HG02759 (cell line): ENCODE measurements around the gene ALKBH3.

Experiments
- ATAC-seq: cut with Tn5 transposase; IDR thresholded peaks from one replicate; pipeline ENCODE4 v1.9.1; 2021; ENCODE audit warnings: mild to moderate bottlenecking, moderate library complexity; ENCODE audit not compliant: unreplicated experiment

ALKBH3 gene

DNA sequence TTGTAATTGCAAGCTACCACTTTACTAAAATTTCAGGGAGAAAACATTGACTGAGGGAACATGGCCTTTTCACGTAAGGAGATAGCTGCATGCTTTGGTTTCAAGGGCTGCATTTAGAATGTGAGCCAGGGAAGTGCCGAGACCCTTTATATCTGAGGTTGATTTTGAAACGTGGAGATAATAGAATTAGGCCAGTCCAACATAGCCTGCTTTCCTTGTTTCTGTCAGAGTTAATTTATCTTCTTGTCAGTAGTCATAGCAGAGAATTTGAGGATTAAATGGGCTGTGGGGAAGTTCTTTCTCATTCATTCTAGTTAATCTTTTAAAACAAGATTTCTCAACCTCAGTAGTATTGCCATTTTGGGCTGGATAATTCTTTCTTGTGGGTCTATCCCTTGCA, 12.2 kb downstream of the ALKBH3 start:
- no peak for ATAC-seq

- no peak for ATAC-seq
Measured at GRCh38 chr11:43894546-43894945, 13.9 kb downstream of the ALKBH3 start.

DNA sequence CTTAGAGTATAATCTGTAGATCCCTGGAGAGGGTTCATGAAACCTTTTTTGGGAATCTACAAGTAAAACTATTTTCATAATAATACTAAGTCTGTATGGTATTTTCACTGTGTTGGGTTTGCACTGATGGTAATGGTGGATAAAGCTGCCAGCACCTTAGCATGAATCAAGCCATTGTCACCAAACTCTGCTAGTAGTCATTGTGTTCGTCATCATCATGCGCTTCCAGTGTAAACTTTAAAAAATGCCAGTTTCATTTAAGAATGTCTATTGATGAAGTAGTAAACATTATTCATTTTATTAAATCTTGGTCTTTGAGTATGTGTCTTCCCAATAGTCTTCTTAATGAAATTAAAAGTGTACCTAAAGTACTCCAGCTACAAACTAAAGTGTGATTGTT, 15.0 kb downstream of the ALKBH3 start:
- ATAC-seq = no peak

DNA sequence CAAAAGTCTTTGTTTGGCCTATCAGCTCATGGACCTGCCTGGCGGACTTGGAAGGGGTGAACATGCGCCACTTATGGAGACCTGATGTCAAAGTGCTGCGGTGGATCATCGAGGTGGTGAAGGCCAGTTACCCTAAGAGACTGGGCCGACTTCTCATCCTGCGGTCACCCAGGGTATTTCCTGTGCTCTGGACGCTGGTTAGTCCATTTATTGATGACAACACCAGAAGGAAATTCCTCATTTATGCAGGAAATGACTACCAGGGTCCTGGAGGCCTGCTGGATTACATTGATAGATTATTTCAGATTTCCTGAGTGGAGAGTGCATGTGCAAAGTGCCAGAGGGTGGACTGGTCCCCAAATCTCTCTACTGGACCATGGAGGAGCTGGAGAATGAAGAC, 17.9 kb downstream of the ALKBH3 start:
- no peak for ATAC-seq

- no peak for ATAC-seq
Measured at GRCh38 chr11:43899094-43899493, 18.5 kb downstream of the ALKBH3 start.

DNA sequence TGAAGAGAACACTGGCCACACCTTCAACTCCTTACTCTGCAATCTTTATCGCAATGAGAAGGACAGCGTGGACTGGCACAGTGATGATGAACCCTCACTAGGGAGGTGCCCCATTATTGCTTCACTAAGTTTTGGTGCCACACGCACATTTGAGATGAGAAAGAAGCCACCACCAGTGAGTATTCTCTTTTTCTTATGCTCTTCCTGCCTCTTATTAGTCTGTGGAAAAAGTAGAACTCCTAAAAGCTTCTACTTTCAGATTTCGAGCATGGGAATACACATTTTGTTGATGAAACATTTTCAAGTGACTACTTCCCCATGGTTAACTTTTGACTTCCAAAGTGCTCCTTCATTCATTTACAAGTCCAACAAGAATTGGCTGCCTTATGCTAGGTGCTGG, 20.9 kb downstream of the ALKBH3 start:
- ATAC-seq = no peak

DNA sequence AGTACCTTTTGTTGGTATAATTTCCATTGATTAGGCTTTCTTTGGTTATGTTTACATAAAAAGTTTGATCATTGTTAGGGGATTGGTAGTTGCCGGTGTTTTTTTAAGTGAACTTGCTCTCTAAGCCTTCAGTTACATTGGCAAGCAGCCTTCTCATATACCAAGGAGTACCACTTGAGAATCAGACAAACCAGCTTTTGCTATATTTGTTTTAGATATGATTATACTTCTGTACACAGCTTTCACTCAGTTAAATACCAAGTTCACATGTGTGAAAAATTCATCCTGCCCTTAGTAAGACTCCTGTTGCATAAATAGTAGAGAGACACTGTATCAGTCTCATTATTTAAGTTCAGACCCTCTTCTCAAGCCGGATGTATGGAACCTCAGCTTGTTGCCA, 22.4 kb downstream of the ALKBH3 start:
- ATAC-seq = no peak

DNA sequence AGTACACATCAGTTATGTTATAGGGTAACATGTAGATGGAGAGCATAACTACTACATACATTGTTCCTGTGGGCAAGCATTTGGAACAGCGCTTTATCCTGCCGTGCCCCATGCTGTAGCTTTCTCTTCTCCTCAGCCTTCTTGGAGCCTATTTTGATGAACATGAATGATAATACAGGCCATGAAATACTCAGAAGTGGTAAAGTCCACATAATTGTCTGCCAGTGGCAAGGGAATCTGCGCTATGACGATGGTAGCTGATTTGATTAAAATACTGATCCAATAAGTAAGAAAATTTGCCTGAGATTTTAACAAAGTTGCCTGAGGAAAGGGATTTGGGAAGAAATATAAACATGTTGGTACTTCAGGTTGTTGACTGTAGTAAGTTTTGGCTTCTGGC, 23.3 kb downstream of the ALKBH3 start:
- ATAC-seq = no peak

- ATAC-seq = no peak
Measured at GRCh38 chr11:43904742-43905535, 24.3 kb downstream of the ALKBH3 start.

- ATAC-seq = no peak
Measured at GRCh38 chr11:43905813-43906241, 25.2 kb downstream of the ALKBH3 start.

DNA sequence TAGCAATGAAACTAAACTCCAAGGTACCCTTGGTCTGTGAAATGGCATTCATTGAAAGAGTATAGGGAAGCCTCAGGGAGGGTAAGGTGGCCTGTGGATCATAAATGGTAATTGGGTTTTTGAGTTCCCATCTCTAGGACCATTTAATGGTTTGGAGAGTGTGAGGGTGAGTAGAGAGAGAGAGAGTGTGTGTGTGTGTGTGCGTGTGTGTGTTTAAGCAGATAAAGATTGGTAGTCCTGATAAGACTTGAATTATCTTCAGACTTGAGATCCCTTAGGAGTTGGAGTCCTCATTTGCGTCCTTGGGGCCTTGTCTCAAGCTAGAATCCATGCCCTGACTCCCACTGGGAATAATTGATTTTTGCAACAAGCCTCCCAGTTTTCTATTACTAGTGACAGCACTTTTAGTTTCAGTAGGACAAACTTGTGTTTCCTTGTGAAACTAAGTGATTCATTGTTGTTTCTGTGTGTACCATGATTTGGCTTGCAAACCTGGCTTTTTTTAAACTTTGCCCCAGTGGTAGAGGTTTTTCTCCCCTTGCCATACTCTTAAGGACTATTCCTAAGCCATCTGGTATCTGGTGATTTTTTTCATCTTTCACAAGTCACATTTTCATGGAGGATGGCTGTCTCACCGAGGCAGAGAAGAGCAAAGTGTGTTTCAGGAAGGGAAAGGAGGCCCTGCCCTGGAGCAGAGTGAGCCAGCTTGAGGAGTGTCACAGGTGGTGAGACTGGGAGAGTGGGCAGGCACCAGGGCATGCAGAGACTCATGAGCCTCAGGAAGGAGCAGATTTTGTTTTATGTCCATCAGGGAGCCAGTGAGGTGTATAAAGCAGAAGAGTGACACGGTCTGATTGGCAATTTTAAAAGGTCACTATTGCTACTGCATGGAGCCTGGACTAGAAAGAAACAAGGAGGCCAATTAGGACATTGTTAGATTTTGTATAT, 26.7 kb downstream of the ALKBH3 start:
- peak; percentile 66 for ATAC-seq

- no peak for ATAC-seq
Measured at GRCh38 chr11:43908191-43908590, 27.6 kb downstream of the ALKBH3 start.

GRCh38 chr11:43908683-43909082, 28.1 kb downstream of the ALKBH3 start:
- ATAC-seq = no peak

DNA sequence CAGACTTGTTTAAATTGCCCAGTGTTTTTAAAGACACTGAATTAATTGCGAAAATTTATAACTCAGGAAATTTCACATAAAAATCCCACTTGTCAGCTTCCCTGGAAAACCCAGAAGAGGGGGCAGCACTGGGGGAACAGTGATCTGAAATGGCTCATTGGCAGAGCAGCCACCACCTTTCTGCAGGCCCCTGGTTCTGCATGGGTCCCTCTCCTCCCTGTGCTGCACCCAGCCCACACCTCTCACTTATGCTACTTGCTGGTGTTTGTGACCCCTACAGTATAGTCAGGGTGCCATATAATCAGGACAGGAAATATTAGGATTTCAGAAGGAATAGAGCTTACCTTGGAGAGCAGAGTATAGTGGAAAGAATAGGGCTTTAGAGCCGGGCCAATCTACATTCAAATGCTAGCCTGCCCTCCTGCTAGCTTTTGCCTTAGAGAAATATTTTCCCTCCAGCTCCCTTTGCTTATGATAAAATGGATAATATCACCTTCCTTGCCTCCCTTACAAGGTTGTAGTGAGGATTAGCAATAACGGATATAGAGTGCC, 33.3 kb downstream of the ALKBH3 start:
- ATAC-seq = no peak

GRCh38 chr11:43914466-43914865, 33.8 kb downstream of the ALKBH3 start:
- ATAC-seq = no peak

GRCh38 chr11:43916621-43917020, 36.0 kb downstream of the ALKBH3 start:
- no peak for ATAC-seq

GRCh38 chr11:43917851-43918250, 37.2 kb downstream of the ALKBH3 start:
- no peak for ATAC-seq

GRCh38 chr11:43918662-43919061, 38.0 kb downstream of the ALKBH3 start:
- no peak for ATAC-seq

DNA sequence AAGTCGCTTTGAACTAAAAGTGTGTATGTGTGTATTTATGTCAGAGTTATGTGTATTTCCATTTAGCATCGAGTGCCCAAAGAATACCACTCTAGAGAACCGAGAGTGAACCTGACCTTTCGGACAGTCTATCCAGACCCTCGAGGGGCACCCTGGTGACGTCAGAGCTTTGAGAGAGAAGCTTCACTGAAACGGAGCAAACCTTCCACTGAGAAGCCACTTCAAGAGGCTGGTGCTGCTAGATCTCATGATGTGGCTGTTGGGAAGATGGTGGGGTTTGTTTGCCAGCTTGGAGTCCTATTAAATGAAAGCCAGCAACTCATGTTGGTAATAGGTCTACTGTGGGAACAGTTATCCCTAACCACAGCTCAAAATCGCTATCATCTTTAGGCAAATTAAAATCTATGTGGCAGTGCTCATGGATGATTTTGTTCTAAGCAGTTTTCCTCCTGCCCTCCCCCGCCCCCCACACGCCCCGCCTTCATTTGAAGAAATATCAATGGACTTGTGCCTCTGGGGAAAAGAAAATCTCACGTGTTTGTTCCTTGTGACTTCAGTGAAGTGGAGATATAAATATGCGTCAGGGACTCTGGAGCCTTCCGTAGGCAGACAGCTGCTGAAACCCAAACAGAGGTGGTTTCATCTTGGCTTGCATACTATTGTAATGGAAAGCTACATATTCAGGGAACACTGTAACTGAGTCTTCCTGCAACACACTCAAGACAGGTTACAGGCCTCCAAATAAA, 39.4 kb downstream of the ALKBH3 start:
- no peak for ATAC-seq

DNA sequence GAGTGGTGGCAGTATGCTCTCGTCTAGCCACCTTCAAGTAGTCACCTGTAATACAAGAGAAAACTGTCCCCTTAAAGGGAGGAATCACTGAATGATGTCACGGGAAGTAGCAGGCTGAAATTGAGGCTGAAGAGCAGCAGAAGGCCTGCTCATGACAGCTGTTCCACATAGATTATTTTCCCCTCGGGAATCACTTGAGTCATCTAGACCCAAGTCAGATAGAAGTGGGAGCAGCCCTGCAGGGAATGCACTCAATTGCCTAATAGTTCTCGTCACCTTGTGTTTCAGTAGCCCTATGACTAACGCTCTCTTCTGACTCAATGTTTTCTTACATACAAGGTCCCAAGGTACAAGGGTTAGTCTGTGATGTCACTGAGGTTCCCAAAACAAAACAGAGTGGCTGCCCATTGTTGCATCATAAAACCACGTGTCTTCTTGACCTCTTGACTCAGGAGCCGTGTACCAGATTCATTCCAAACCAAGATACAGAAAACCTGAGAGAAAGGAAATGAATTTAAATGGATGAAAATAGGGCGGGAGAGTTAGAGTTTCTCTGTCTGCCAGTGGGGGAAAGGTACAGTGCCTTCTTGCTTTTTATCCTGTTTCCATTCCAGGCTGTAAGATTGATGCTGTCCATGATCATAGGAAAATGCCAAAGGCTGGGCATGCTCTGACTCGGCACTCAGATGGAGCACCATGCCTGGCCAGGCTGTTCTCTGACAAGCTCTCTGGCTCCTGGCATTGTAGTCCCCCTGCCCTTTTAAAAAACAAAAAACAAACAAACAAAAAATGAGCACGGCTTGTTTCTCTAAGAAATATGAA, 40.2 kb downstream of the ALKBH3 start:
- ATAC-seq = no peak
